ENCODE measurements around the gene OPTN. TPM values are rescaled to one million over a fixed set of nuclear protein-coding genes. Genes with fewer than 3 reads are reported as not detected.

The OPTN gene
- total and polyA plus RNA-seq, 10 of the 15 experiments (the other 5 are each of a cell fraction or from before 2014, with no cell fraction given), result 15.2 to 42.4 (median 25.5) TPM

DNA sequence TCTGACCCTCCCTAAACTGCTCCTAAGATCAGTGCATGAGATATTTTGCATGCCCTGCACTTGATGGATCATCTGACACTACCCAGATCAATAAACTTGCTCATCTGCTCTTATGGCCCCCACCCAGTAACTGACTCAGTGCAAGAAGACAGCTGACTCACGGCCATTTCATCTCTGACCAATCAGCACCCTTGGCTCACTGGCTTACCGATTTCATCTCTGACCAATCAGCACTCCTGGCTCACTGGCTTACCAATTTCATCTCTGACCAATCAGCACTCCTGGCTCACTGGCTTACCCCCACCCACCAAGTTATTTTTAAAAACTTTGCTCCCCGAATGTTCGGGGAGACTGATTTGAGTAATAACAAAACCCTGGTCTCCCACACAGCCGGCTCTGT lies 37.2 kb upstream of the OPTN start:
- Histone ChIP-seq H3K4me2 (ENCODE audit: control insufficient read depth, insufficient read depth) (no peak overlapping the region), H3K27ac (ENCODE audit: control insufficient read depth, insufficient read depth) (no peak overlapping the region)
- WGBS (ENCODE audit: insufficient coverage, insufficient replicate concordance, low lambda C conversion rate, missing lambda C conversion rate), result 15% methylated on average over 5 of the region's 5 CpGs

DNA sequence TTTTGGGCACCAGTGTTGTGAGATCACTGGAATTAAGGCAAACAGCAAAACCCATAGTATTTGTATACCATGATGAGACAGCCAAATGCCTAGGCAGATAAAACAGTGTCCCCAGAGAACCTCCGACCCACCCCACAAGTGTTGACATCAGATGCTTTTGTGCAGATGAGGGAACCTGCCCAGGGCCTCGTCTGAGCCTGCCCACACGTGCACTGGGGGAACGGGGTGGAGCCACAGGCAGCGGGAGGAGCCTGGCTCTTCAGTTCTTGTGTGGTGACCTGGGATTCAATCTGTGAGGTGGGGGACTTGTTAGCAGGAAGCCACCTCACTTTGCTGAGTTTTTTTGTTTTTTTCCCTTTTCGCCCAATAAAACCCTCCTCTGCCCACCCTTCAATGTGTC lies 33.4 kb upstream of the OPTN start:
- no peak for DNase-seq (ENCODE audit: low read depth, low spot score)
- ChIA-PET SMC1A (ENCODE audit: uncharacterized antibody, unreplicated experiment) (no interaction called here), CTCF (interaction anchor here (1.0 kb wide), 1 partner anchor 9 kb away, joined by 3 read pairs; no protein-coding TSS in a partner anchor), POLR2A (no interaction called here), RAD21 (ENCODE audit: unreplicated experiment) (no interaction called here)
- Histone ChIP-seq H3K9me3 (replicated peaks; ENCODE audit: control insufficient read depth, insufficient read depth, low read length) (no peaks in the 10 kb centered on the region; the same call in 1 of the 3 replicates), H3K27ac (ENCODE audit: control insufficient read depth, insufficient read depth) (no peak overlapping the region), H3K4me2 (ENCODE audit: control insufficient read depth, insufficient read depth) (no peak overlapping the region), H3K36me3 (ENCODE audit: control insufficient read depth in 2 of 2, insufficient read depth in 2 of 2, low read length in 1 of 2) (no peaks in the 10 kb centered on the region), H3K9ac (ENCODE audit: control insufficient read depth, insufficient read depth, low read length) (no peak overlapping the region), H2AFZ (ENCODE audit: control insufficient read depth, low read depth, low read length) (no peak overlapping the region), H3K4me1 (ENCODE audit: control insufficient read depth, insufficient read depth, low read length) (no peaks in the 10 kb centered on the region), H3K4me3 (no peak overlapping the region), H3K27me3 (replicated peaks in 1 of 2; ENCODE audit: control insufficient read depth in 2 of 2, insufficient read depth in 2 of 2, low read length in 1 of 2) (peaks cover 0 to 1% of the 10 kb centered on the region in 2 experiments; a peak in 2 of 4 replicates), H4K20me1 (ENCODE audit: control insufficient read depth, insufficient read depth) (no peaks in the 10 kb centered on the region), H3K79me2 (ENCODE audit: control insufficient read depth, insufficient read depth, low read length) (no peaks in the 10 kb centered on the region)
- ATAC-seq, result no peak
- no peak for TF ChIP-seq POLR2AphosphoS5 (IDR thresholded peaks at IDR 0.05; ENCODE audit: low read length)
- peak in 1 of 2 experiments; percentile 19; a peak in 1 of 4 replicates for TF ChIP-seq BHLHE40 (IDR thresholded peaks at IDR 0.05; ENCODE audit: borderline replicate concordance in 1 of 2, low read depth in 2 of 2, low read length in 1 of 2)
- no peak for FAIRE-seq
- WGBS (ENCODE audit: insufficient coverage, insufficient replicate concordance, low lambda C conversion rate, missing lambda C conversion rate), result 30% methylated on average over 6 of the region's 6 CpGs
- no TSS peak for BruUV-seq (replicated peaks)
- in situ Hi-C loops (cut with MboI) (no loop called here), intact Hi-C loops (cut with micrococcal nuclease; ENCODE audit: unreplicated experiment) (no loop called here)

More for the DNA sequence above, 37.2 kb upstream of the OPTN start:
- intact Hi-C loops (cut with micrococcal nuclease; ENCODE audit: unreplicated experiment), result no loop called here
- H3K36me3 ChIP-seq (ENCODE audit: control insufficient read depth in 2 of 2, insufficient read depth in 2 of 2, low read length in 1 of 2), result no peaks in the 10 kb centered on the region
- no peaks in the 10 kb centered on the region for H3K4me1 ChIP-seq (ENCODE audit: control insufficient read depth, insufficient read depth, low read length)
- ATAC-seq (no peak), FAIRE-seq (no peak), DNase-seq (ENCODE audit: low read depth, low spot score) (no peak)
- no peak overlapping the region for H3K4me3 ChIP-seq
- POLR2A ChIA-PET, result no interaction called here
- H3K27me3 ChIP-seq (replicated peaks in 1 of 2; ENCODE audit: control insufficient read depth in 2 of 2, insufficient read depth in 2 of 2, low read length in 1 of 2), result peaks cover 0 to 1% of the 10 kb centered on the region in 2 experiments; a peak in 3 of 4 replicates
- no peak for TF ChIP-seq PML (IDR thresholded peaks at IDR 0.05; ENCODE audit: low read length)
- no peak for TF ChIP-seq ZSCAN29 (IDR thresholded peaks at IDR 0.05)
- TF ChIP-seq CBX3 (IDR thresholded peaks at IDR 0.05; ENCODE audit: borderline replicate concordance, low read depth), result no peak
- TF ChIP-seq NFYB (IDR thresholded peaks at IDR 0.05; ENCODE audit: insufficient read depth, low read depth, low read length), result peak; percentile 41; the same call in 1 of the 2 replicates
- no peak for TF ChIP-seq SUZ12 (IDR thresholded peaks at IDR 0.05; ENCODE audit: unreplicated experiment)
- TF ChIP-seq ZNF217 (IDR thresholded peaks at IDR 0.05), result no peak
- TF ChIP-seq MTA3 (IDR thresholded peaks at IDR 0.05; ENCODE audit: borderline replicate concordance, low read length), result no peak
- H3K79me2 ChIP-seq (ENCODE audit: control insufficient read depth, insufficient read depth, low read length), result no peaks in the 10 kb centered on the region
- in situ Hi-C loops (cut with MboI), result no loop called here
- RAD21 ChIA-PET (ENCODE audit: unreplicated experiment), result no interaction called here
- no peak overlapping the region for H3K9ac ChIP-seq (ENCODE audit: control insufficient read depth, insufficient read depth, low read length)
- no peak overlapping the region for H2AFZ ChIP-seq (ENCODE audit: control insufficient read depth, low read depth, low read length)
- no peaks in the 10 kb centered on the region; the same call in 1 of the 3 replicates for H3K9me3 ChIP-seq (replicated peaks; ENCODE audit: control insufficient read depth, insufficient read depth, low read length)
- CTCF ChIA-PET, result interaction anchor here (4.1 kb wide), 1 partner anchor 11 kb away, joined by 19 read pairs; no protein-coding TSS in a partner anchor
- BruUV-seq (replicated peaks), result no TSS peak
- SMC1A ChIA-PET (ENCODE audit: uncharacterized antibody, unreplicated experiment), result interaction anchor here (0.6 kb wide), 1 partner anchor 358 kb away, joined by 3 read pairs; no protein-coding TSS in a partner anchor
- no peaks in the 10 kb centered on the region for H4K20me1 ChIP-seq (ENCODE audit: control insufficient read depth, insufficient read depth)
